GM19395 (cell line): Measurements from ENCODE around the gene SLC16A4.

Experiments
- ATAC-seq: cut with Tn5 transposase; IDR thresholded peaks from one replicate; pipeline ENCODE4 v1.9.1; 2021; ENCODE audit warnings: mild to moderate bottlenecking, moderate library complexity; ENCODE audit not compliant: unreplicated experiment

The SLC16A4 gene

GRCh38 chr1:110361856-110362255 is 29.0 kb downstream of the SLC16A4 start:
- no peak for ATAC-seq

- no peak for ATAC-seq
Observed at GRCh38 chr1:110360431-110360830, 30.4 kb downstream of the SLC16A4 start.

- ATAC-seq = no peak
Observed at GRCh38 chr1:110356379-110356778, 34.4 kb downstream of the SLC16A4 start.

GRCh38 chr1:110355321-110355720 is 35.5 kb downstream of the SLC16A4 start:
- ATAC-seq = no peak

GRCh38 chr1:110350360-110350759 is 40.5 kb downstream of the SLC16A4 start:
- no peak for ATAC-seq

DNA sequence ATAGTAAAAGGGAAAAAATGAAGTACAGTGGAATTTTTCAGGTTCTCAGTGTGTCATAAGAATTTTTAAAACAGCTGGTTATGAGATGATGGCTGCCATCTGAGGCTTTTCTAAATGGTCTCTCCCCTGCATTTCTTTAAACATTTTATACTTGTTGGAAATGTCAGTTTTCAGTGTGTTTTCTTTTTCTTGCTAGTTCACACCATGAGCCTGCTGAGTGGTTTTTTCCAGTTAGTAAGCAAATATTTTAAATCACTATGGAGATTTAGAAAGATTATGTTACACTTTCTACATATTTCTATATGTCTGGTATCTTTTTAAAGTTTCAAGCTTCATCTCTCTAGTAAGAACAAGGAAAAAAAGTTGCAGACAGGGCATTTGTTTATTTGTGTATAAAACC is 42.1 kb downstream of the SLC16A4 start:
- no peak for ATAC-seq

DNA sequence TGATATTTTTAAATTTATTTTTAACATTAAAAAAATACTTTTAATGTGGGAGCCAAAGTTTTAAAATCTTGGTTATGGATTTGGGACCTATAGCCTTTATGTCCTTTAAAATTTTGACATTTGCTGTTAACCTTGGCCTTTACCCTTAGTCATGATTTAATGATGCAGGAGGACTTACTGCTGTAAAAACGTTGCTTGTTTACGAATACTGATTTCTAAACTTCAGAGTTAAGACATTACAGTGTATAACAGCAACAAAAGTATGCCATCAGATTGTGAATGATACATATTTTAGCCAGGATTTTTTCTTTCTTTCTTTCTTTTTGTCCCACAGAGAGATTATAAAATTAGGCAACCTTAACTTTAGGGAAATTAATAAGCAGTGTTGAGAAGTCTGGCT is 42.8 kb downstream of the SLC16A4 start:
- no peak for ATAC-seq

DNA sequence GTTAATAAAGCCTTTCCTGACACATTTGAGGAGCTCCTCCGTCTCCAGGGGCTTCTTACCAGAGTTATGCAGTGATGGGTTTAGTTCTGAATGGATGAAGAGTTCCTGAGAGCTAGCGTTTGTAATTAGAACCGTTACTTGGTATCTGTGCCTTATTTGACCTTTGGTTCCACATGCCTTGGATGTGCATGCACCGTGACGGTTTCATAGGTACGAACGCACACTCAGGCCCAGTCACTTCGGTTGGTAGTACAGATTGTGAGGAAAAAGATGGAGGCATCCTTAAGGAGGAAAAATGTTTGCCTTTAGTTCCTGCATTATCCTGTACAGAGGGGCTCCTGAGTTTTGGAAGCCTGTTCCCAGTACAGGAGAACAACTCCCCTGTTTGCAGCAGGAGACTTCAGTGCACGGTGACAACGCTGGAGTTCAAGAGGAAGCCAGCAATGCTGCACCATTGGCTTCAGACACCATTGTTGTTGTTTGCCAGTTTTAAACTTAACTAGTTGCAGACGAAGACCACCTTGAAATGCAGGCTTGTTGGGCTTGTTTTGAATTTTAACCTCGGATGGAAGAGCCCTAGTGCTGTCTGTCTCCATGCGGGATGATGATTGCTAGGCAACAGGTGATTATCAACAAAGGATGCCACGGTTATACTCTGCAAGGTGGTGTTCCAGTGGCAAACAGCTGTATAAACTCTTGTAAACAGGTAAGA is 43.5 kb downstream of the SLC16A4 start:
- no peak for ATAC-seq

GRCh38 chr1:110346690-110347089 is 44.1 kb downstream of the SLC16A4 start:
- ATAC-seq = no peak

DNA sequence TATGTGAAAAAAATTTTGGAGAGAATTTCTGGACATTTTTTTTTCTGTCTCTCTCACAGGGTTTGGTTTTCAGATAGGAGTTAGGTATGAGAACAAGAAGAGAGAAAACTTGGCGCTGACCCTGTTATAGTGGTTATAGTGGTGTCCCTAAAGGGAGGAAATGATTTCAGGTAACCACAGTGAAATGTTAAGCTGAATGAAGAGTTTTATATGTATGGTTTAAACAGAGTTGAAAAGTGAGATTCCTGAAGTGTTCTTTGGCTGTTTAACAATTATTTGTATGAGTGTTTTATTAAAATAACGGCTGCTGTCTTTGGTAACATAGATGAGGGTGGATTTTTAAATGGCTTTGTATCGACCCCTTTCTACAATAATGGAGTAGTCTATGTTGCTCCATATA is 45.3 kb downstream of the SLC16A4 start:
- ATAC-seq = no peak

DNA sequence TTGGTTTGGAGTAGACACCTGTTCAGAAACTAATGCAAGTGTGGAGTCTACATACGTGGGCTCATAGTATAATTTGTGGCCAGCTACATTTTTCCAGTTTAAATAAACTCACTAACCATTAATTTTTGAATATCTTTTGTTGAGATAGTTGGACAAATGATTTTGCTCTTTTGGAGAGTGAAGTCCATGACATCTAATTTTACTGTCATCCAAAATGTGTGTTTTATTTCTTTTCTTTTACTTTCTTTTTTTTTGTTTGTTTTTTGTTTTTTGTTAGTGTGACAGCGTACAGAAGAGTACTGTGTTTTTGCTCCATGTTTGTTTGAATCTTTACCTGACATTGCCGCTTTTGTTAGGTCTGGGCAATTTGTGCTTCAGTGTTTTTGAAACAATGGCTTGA is 46.7 kb downstream of the SLC16A4 start:
- no peak for ATAC-seq

DNA sequence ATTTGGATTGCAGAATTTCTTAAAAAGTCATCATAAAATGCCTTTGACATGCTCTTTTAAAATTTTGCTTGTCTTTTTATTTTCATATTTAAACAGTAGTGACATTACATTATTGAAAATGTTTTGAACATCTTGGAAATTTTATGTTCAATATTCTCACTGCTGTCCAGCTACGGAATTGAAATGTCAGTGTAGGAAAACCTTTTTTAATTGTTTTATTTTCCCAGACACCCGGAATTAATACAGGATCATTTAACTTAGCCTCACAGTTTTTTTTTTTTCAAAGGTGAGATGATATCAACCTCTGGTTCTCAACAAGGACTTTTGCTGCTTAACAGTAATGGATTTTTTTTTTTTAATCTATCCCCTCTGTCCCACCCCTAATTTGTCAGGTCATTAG is 47.6 kb downstream of the SLC16A4 start:
- ATAC-seq = no peak

DNA sequence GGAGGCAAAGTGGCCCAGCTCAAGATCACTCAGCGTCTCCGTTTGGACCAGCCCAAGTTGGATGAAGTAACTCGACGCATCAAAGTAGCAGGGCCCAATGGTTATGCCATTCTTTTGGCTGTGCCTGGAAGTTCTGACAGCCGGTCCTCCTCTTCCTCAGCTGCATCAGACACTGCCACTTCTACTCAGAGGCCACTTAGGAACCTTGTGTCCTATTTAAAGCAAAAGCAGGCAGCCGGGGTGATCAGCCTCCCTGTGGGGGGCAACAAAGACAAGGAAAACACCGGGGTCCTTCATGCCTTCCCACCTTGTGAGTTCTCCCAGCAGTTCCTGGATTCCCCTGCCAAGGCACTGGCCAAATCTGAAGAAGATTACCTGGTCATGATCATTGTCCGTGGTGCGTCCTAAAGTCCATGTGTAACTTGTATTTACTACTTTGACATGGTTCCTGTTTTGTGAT is 48.9 kb downstream of the SLC16A4 start:
- no peak for ATAC-seq

GRCh38 chr1:110341146-110341871 is 49.5 kb downstream of the SLC16A4 start:
- ATAC-seq = no peak

DNA sequence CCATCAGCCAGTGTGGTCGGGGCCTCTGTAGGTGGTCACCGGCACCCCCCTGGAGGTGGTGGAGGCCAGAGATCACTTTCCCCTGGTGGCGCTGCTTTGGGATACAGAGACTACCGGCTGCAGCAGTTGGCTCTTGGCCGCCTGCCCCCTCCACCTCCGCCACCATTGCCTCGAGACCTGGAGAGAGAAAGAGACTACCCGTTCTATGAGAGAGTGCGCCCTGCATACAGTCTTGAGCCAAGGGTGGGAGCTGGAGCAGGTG is 50.7 kb downstream of the SLC16A4 start:
- ATAC-seq = no peak

GRCh38 chr1:110339407-110340206 is 51.2 kb downstream of the SLC16A4 start:
- peak; percentile 0 for ATAC-seq

DNA sequence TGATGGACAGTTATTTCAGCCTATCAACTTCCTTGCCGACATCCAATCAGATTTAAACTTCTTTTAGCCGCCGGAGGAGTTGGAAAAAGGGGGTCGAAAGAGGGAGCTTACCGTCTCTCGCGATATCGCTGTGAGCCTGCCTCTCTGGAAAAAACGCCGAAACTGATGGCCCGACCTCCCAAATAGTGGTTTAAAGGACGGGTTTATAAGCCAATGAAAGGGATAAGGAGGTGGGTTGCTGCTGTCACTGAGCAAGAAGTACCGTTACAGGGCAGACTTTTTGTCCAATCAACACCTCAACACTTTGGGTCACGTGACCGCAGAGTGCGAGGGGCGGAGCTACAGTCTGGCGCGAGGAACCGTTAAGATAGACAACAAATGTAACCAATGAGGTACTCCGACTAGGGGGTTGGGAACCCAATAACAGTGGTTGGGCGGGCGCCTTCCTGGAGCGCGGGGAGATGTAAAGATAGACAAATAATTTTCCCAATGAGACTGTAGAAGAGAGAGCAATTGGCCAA is 51.9 kb downstream of the SLC16A4 start, which contains the start of gene RBM15:
TSS of gene RBM15 (plus strand) at position 492 of the 521 bp plus-strand sequence. CDS start at position 521, 29 bp downstream.
- ATAC-seq = peak; percentile 76

- peak; percentile 79 for ATAC-seq
Observed at GRCh38 chr1:110338309-110338885, 52.4 kb downstream of the SLC16A4 start.

DNA sequence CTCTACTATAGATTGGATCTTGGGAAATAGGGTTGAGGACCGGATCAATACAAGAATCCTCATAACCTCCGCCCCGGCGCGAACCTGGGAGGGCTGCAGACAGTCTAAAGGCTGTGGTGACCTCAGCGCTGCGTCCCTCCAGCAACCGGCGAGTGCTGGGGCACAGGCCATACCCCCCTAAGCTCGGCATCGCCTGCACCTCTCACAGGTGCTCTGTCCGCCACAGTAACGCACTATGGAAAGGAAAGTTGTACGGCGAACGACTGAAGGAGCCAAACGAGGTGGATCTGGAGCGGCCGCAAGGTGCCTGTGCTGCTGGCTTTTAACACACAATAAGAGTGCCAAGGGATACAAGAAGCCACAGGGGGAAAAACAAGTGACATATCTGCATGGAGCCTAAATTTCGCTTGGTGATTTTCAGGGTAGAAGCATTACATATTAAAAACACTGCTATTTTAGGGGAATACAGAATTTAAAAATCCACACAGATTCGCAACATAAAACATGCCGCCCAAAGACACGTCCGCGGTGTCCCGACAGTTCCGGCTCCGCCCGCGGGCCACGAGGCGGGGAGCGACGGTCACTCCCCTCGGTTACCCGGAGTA is 53.0 kb downstream of the SLC16A4 start:
- ATAC-seq = no peak

- no peak for ATAC-seq
Observed at GRCh38 chr1:110336300-110337039, 54.4 kb downstream of the SLC16A4 start.
